CD8-positive, alpha-beta memory T cell (primary cell): ENCODE data around the gene DGKB. TPM values are rescaled to one million over a fixed set of nuclear protein-coding genes. Genes with fewer than 3 reads are reported as not detected.

Experiments used
- CTCF ChIA-PET: fragments of 350-600 bp; sonication (Branson Sonifier 250); formaldehyde crosslinking; loops from one replicate; lab custom pipeline; 2021; ENCODE audit warnings: antibody characterized with exemption; lab: Charles Lee
- POLR2A ChIA-PET: fragments of 350-600 bp; sonication (Branson Sonifier 250); formaldehyde crosslinking; loops from one replicate; lab custom pipeline; 2021; ENCODE audit warnings: antibody characterized with exemption; lab: Charles Lee
- DNase-seq, 5 donors: peaks; one replicate each; pipeline versions ENCODE4 v3.0.0 to v3.0.0-alpha.2; 2020 to 2022; ENCODE audit warnings: mixed read lengths in 1 of 5
- H3K27ac ChIP-seq: one replicate; pipeline ENCODE4 v1.7.0; 2013; ENCODE audit warnings: low read depth, mild to moderate bottlenecking, low read length, moderate library complexity
- H3K27me3 ChIP-seq: 2 replicates; pipeline ENCODE4 v1.7.0; 2013; ENCODE audit warnings: low read length, mild to moderate bottlenecking; ENCODE audit not compliant: insufficient read depth, poor library complexity, severe bottlenecking
- H3K36me3 ChIP-seq: 2 replicates; pipeline ENCODE4 v1.7.0; 2013; ENCODE audit warnings: mild to moderate bottlenecking, low read length, moderate library complexity; ENCODE audit not compliant: insufficient read depth
- H3K4me1 ChIP-seq: 2 replicates; pipeline ENCODE4 v1.7.0; 2013; ENCODE audit warnings: mild to moderate bottlenecking, low read length, moderate library complexity; ENCODE audit not compliant: insufficient read depth
- H3K4me3 ChIP-seq: 2 replicates; pipeline ENCODE4 v1.7.0; 2013; ENCODE audit warnings: mild to moderate bottlenecking, low read length
- H3K9me3 ChIP-seq: 2 replicates; pipeline ENCODE4 v1.7.0; 2013; ENCODE audit warnings: mild to moderate bottlenecking, low read length
- H3K27ac Mint-ChIP-seq, 8 donors: one replicate each; pipeline ENCODE4 v1.8.0; 2020 to 2021; ENCODE audit warnings: mixed read lengths in 8 of 8, mild to moderate bottlenecking in 6 of 8, inconsistent platforms in 3 of 8, moderate library complexity in 3 of 8
- H3K27me3 Mint-ChIP-seq, 2 donors: one replicate each; pipeline ENCODE4 v1.8.0; 2020 to 2021; ENCODE audit warnings: mixed read lengths in 2 of 2, mild to moderate bottlenecking in 1 of 2, moderate library complexity in 1 of 2
- H3K36me3 Mint-ChIP-seq, 3 donors: one replicate each; pipeline ENCODE4 v1.8.0; 2020 to 2021; ENCODE audit warnings: mixed read lengths in 3 of 3, inconsistent platforms in 1 of 3, mild to moderate bottlenecking in 1 of 3
- H3K4me1 Mint-ChIP-seq, 3 donors: one replicate each; pipeline ENCODE4 v1.8.0; 2020 to 2021; ENCODE audit warnings: mixed read lengths in 3 of 3, inconsistent platforms in 1 of 3, mild to moderate bottlenecking in 1 of 3
- H3K4me3 Mint-ChIP-seq, 7 donors: one replicate each; pipeline ENCODE4 v1.8.0; 2020 to 2021; ENCODE audit warnings: mixed read lengths in 7 of 7, mild to moderate bottlenecking in 6 of 7, moderate library complexity in 4 of 7, inconsistent platforms in 2 of 7
- H3K9me3 Mint-ChIP-seq, 5 donors: one replicate each; pipeline ENCODE4 v1.8.0; 2020 to 2022; ENCODE audit warnings: mixed read lengths in 5 of 5, mild to moderate bottlenecking in 3 of 5, moderate library complexity in 2 of 5, inconsistent platforms in 1 of 5
- polyA plus RNA-seq: library from polyadenylated mRNA; unstranded; fragments of 300-500 nt; fragmentation: Illumina TruSeq; gene quantifications from one replicate; pipeline ENCODE4 v1.2.3, GENCODE V29; 2021
- total RNA-seq, 2 experiments: library from RNA; stranded (reverse); gene quantifications; one replicate each; pipeline ENCODE4 v1.2.3, GENCODE V29; 2021

DGKB gene
- total and polyA plus RNA-seq, 3 experiments from 2014 or later: not detected

DNA sequence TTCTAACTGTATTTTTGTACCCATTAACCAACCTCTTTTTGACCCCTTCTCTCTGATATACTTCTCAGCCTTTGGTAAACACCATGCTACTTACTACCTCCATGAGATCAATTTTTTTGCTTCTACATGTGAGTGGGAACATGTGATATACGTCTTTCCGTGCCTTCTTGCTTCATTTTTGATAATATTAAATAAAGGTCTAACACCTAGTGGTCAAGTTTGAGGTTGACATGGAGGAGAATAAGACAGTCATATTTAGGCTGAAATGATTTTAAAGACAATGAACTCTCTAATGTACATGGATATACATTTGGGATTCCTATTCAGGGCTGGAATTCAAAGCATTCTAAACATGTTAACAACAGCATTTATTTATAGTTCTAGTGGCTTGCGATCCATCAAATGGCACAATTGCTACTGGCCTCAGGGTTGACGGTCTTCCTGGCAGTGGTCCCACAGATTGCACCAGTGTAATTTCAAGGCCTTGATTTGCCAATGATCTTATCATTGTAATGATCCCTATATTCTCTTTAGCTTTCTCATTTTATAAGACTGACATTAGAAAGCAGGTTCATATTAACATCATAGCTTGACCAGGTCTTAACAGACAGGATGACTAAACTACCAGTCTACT is 597.2 kb downstream of the DGKB start:
- Histone ChIP-seq H3K4me3 (no peak overlapping the region), H3K27ac (no peak overlapping the region), H3K36me3 (no peaks in the 10 kb centered on the region), H3K27me3 (no peaks in the 10 kb centered on the region), H3K9me3 (no peaks in the 10 kb centered on the region), H3K4me1 (no peaks in the 10 kb centered on the region)
- Mint-ChIP-seq H3K4me3 (no peak overlapping the region), H3K27ac (no peak overlapping the region), H3K9me3 (no peaks in the 10 kb centered on the region), H3K27me3 (peaks cover 0 to 2% of the 10 kb centered on the region in 2 donors), H3K36me3 (no peaks in the 10 kb centered on the region), H3K4me1 (no peaks in the 10 kb centered on the region)
- POLR2A ChIA-PET: no interaction called here
- DNase-seq: no peak
- CTCF ChIA-PET: no interaction called here

DNA sequence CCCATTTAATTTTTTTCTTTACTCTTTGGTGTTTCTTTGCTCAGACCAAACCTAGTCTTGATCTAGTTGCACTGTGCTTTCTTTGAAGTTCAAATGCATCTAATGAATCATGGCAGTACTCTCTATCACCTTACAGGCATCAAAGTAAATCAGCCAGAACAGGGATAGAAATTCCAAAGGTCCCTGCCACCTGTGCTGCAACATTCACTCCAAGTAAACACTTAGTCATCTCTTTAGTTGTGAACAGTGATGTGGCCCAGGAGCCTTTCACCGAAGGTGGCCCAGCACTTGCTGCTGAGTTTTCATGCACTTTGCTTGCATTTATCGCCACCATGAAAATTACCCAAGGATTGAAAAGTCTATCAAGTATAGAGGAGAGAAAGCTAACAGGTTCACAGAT is 599.0 kb downstream of the DGKB start:
- no peak overlapping the region for H3K27ac Mint-ChIP-seq
- DNase-seq: no peak
- no peak overlapping the region for H3K27ac ChIP-seq
- H3K9me3 Mint-ChIP-seq: no peaks in the 10 kb centered on the region
- no peaks in the 10 kb centered on the region for H3K9me3 ChIP-seq
- H3K36me3 Mint-ChIP-seq: no peaks in the 10 kb centered on the region
- POLR2A ChIA-PET: no interaction called here
- H3K27me3 ChIP-seq: no peaks in the 10 kb centered on the region
- H3K4me1 ChIP-seq: no peaks in the 10 kb centered on the region
- no peaks in the 10 kb centered on the region for H3K4me1 Mint-ChIP-seq
- no peaks in the 10 kb centered on the region for H3K36me3 ChIP-seq
- peaks cover 0 to 2% of the 10 kb centered on the region in 2 donors for H3K27me3 Mint-ChIP-seq
- no peak overlapping the region for H3K4me3 ChIP-seq
- no peak overlapping the region for H3K4me3 Mint-ChIP-seq
- CTCF ChIA-PET: no interaction called here

DNA sequence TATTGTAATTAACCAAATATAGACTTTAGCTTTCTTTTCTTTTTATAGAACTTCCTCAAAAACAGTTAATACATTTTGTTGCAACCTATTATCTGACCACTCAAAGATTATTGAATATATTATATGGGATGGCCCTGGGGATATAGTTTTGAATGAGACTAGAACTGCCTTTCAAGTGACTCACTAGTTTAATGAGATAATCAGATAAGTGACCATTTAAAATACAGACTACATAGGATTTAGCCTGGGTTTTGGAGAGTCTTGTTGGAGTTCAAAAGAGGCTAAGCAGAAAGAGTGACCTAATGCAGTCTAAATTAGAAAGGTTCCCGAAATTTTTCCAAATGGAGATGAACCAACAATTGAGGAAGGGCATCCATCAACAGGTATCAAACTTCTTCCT is 607.9 kb downstream of the DGKB start:
- H3K27ac Mint-ChIP-seq: no peak overlapping the region
- H3K4me3 Mint-ChIP-seq: no peak overlapping the region
- no peaks in the 10 kb centered on the region for H3K36me3 Mint-ChIP-seq
- H3K9me3 ChIP-seq: no peaks in the 10 kb centered on the region
- peaks cover 0 to 5% (median 2%) of the 10 kb centered on the region in 5 donors for H3K9me3 Mint-ChIP-seq
- no peak for DNase-seq
- no peaks in the 10 kb centered on the region for H3K4me1 ChIP-seq
- H3K27me3 ChIP-seq: no peaks in the 10 kb centered on the region
- H3K27ac ChIP-seq: no peak overlapping the region
- ChIA-PET POLR2A (no interaction called here), CTCF (no interaction called here)
- H3K27me3 Mint-ChIP-seq: peaks cover 0 to 3% of the 10 kb centered on the region in 2 donors
- H3K4me1 Mint-ChIP-seq: no peaks in the 10 kb centered on the region
- H3K4me3 ChIP-seq: no peak overlapping the region
- H3K36me3 ChIP-seq: no peaks in the 10 kb centered on the region

DNA sequence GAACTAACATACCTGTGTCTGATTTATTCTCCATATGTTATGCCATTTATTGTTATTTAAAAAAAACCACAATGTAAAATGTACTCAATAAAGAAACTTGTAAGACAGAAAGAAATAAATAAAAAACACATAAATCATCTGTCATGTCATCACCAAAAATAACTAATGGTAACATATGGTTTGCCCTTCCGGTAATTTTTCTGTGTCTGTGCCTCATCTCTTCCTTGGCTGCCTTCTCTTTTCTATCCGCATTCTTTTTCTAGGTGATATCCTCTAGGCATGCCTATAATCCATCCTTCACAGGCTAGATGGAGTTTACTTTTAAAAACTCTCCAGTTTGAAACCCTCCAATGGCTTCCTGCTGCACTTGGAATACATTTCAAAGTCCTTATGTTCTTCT is 609.1 kb downstream of the DGKB start:
- Histone ChIP-seq H3K4me3 (no peak overlapping the region), H3K27me3 (no peaks in the 10 kb centered on the region), H3K9me3 (no peaks in the 10 kb centered on the region), H3K27ac (no peak overlapping the region), H3K36me3 (no peaks in the 10 kb centered on the region), H3K4me1 (no peaks in the 10 kb centered on the region)
- Mint-ChIP-seq H3K4me3 (no peak overlapping the region), H3K27ac (no peak overlapping the region), H3K27me3 (peaks cover 0 to 3% of the 10 kb centered on the region in 2 donors), H3K36me3 (no peaks in the 10 kb centered on the region), H3K4me1 (no peaks in the 10 kb centered on the region), H3K9me3 (peaks cover 0 to 5% (median 2%) of the 10 kb centered on the region in 5 donors)
- ChIA-PET POLR2A (no interaction called here), CTCF (no interaction called here)
- no peak for DNase-seq

DNA sequence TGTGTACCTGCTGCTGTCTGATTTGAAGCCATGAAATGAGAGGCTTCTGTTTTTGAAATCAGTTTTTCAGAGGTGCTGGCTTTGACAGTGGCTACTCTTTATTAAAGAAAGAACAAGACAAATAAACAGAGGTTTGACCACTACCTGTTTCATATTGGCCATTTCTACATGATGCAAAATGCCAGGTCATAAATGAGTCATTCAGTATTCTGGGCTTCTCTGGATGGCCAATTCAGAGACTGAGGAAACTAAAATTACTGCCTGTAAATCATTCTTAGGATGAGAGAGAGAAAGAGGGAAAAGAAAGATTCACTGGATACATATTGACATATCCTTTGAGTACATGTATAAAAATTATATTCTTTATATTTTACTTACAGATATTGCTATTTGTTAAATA is 609.8 kb downstream of the DGKB start:
- Mint-ChIP-seq H3K4me3 (no peak overlapping the region), H3K4me1 (no peaks in the 10 kb centered on the region), H3K9me3 (peaks cover 0 to 5% (median 2%) of the 10 kb centered on the region in 5 donors), H3K27me3 (peaks cover 2 to 3% of the 10 kb centered on the region in 2 donors), H3K36me3 (no peaks in the 10 kb centered on the region), H3K27ac (no peak overlapping the region)
- H3K36me3 ChIP-seq: no peaks in the 10 kb centered on the region
- H3K27me3 ChIP-seq: no peaks in the 10 kb centered on the region
- ChIA-PET CTCF (no interaction called here), POLR2A (no interaction called here)
- no peak for DNase-seq
- H3K9me3 ChIP-seq: no peaks in the 10 kb centered on the region
- H3K4me1 ChIP-seq: no peaks in the 10 kb centered on the region
- H3K4me3 ChIP-seq: no peak overlapping the region
- no peak overlapping the region for H3K27ac ChIP-seq

DNA sequence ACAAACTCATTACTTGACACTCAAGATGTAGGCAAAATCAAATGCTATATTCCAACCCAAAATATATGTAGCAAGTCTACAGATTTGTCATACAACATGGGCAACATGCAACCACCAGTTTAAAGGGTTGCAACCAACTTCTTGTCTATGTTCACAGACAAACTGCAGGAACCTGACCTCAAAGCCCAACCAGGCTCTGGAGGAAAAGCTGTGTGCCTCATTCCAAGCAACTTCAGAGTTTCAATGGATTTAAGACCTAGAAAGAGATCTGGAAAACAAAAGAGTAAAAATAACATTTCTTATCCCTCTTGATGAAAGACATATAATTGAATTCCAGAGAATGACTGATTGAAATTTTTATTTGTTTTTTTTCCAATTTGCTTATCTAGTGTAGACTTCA is 612.6 kb downstream of the DGKB start:
- Histone ChIP-seq H3K36me3 (no peaks in the 10 kb centered on the region), H3K9me3 (no peaks in the 10 kb centered on the region), H3K27me3 (no peaks in the 10 kb centered on the region), H3K27ac (no peak overlapping the region), H3K4me3 (no peak overlapping the region), H3K4me1 (no peaks in the 10 kb centered on the region)
- Mint-ChIP-seq H3K27ac (no peak overlapping the region), H3K4me3 (no peak overlapping the region), H3K27me3 (peaks cover 0 to 2% of the 10 kb centered on the region in 2 donors), H3K36me3 (no peaks in the 10 kb centered on the region), H3K9me3 (peaks cover 0 to 2% (median 0%) of the 10 kb centered on the region in 5 donors), H3K4me1 (no peaks in the 10 kb centered on the region)
- ChIA-PET POLR2A (no interaction called here), CTCF (no interaction called here)
- no peak for DNase-seq

DNA sequence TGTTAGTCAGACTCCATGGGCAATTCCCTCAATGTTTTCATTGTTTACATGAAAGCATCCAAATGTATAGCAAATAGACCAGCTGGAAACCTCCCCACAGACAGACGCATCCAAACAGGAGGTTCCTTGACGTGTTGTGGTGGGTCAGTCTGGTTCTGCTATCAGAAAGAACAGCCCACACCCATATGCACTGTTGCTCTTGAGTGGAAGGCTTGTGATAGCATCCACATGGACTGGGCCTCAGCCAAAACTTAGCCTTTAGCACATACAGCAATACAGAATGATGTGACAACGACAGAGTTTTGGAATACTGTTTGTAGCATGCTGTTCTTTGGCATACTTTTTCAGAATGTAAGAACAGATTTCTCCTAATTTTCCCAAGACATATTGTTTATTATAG is 613.9 kb downstream of the DGKB start:
- Histone ChIP-seq H3K4me1 (no peaks in the 10 kb centered on the region), H3K27ac (no peak overlapping the region), H3K36me3 (no peaks in the 10 kb centered on the region), H3K9me3 (no peaks in the 10 kb centered on the region), H3K27me3 (no peaks in the 10 kb centered on the region), H3K4me3 (no peak overlapping the region)
- no peaks in the 10 kb centered on the region for H3K4me1 Mint-ChIP-seq
- H3K4me3 Mint-ChIP-seq: no peak overlapping the region
- DNase-seq: no peak
- no peaks in the 10 kb centered on the region for H3K36me3 Mint-ChIP-seq
- POLR2A ChIA-PET: no interaction called here
- peaks cover 0 to 2% of the 10 kb centered on the region in 2 donors for H3K27me3 Mint-ChIP-seq
- peaks cover 0 to 5% (median 0%) of the 10 kb centered on the region in 5 donors for H3K9me3 Mint-ChIP-seq
- CTCF ChIA-PET: no interaction called here
- no peak overlapping the region for H3K27ac Mint-ChIP-seq

DNA sequence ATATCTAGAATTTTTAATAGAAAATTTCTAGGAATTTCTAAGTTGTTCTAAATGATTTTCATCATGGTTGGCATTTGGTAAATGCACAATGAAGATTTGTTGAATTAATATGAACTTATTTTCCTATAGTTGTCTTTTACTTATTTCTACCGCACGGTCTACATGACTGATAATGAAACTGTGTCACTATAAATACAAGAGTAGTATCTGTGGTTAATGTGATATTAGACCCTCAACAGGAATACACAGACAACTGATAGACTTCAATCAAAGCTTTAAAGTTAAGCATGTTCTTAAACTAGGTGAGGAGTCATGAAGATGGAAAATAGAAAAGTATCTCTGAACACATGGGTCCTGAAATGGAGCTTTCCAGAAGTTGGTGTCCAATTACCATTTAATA is 615.2 kb downstream of the DGKB start:
- H3K4me1 ChIP-seq: no peaks in the 10 kb centered on the region
- no peak overlapping the region for H3K4me3 Mint-ChIP-seq
- H3K27ac Mint-ChIP-seq: no peak overlapping the region
- peaks cover 0 to 2% (median 0%) of the 10 kb centered on the region in 5 donors for H3K9me3 Mint-ChIP-seq
- H3K9me3 ChIP-seq: no peaks in the 10 kb centered on the region
- no peaks in the 10 kb centered on the region for H3K36me3 Mint-ChIP-seq
- H3K4me3 ChIP-seq: no peak overlapping the region
- H3K27ac ChIP-seq: no peak overlapping the region
- no peak for DNase-seq
- no peaks in the 10 kb centered on the region for H3K36me3 ChIP-seq
- ChIA-PET POLR2A (no interaction called here), CTCF (no interaction called here)
- no peaks in the 10 kb centered on the region for H3K27me3 ChIP-seq
- no peaks in the 10 kb centered on the region for H3K4me1 Mint-ChIP-seq
- peaks cover 0 to 2% of the 10 kb centered on the region in 2 donors for H3K27me3 Mint-ChIP-seq
